Nucleus accumbens (tissue), 56 donors: ENCODE data around the gene MPHOSPH6.
A peak's percentile ranks its signal among the peaks of the same experiment; 100 is the strongest.
"Not testable (repeated sequence)": the region's sequence is repeated elsewhere in the genome, so short reads cannot be mapped to it uniquely, and the experiment has no call there.

Experiments
- DNase-seq, 56 donors: peaks; one replicate each; lab custom pipeline; 2025; lab: John Stamatoyannopoulos, UW

MPHOSPH6 gene, protein sequence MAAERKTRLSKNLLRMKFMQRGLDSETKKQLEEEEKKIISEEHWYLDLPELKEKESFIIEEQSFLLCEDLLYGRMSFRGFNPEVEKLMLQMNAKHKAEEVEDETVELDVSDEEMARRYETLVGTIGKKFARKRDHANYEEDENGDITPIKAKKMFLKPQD

DNA sequence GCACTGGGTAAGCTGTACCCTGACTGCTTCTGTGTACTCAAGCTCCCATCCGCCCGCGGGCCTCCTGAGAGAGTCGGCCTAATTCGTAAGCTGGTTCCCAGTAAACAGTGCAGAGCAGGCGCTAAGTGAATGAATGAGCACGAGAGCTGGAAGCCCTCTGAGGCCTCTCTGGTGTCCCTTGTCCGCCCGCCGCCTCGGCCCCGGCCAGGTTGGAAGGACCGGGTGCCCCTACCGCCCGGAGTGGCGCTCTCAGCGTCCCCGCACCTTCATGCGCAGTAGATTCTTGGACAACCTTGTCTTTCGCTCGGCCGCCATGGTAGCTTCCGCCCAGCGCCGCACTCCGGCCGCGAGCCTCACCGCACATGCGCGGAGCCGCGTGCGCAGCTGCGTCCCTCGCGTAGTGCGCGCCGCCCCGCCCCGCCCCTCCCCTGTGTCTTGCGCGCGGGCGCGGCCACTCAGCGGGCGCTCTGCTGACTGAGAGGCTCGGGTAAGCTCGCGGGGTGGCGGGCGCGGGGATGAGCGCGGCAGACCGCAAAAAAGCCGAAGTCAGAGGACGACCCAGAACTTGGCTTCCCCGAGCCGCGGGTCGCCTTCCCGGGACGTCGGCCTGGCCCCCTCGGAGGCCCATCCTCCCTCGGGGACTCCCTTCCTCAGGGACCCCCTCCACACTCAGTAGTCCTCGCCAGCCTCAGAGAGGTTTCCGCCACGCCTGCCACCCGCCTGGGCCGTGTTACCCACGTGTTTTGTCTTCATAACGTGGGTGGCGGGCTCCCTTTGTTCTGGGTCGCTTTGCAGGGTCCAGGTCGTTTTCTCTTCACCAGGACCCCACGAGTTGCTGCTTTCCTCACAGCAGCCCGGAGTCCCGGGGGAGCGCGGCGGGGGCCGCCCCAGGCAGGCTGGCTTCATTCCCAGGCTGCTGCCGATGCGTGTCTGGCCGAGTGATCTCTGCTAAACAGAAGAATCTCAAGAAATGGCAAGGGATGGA, at the start of gene MPHOSPH6:
TSS of gene MPHOSPH6 (minus strand) at position 364 of the 985 bp plus-strand sequence. CDS start at position 315, 49 bp downstream.
- peak in 55 of 56 donors; percentile 46 to 93 (median 81) for DNase-seq

DNA sequence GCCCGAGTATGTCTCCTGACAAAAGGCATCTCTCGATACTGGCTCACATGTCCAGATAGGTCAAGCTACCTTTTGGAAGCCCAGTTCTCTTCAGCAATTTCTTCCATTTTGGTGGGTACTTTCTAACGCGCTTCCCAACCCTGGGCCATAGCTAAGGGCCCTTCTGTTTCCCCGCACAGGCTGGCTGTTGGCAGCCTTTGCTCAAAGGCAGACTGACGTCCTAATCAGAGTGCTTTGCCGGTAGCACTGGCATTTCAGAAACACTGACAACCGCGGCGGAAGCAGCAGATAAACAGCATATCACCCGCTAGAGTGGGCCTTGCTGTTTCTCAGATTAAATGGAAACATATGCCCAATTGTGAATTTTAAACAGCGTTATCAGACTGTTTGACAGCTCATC, 49.3 kb upstream of the MPHOSPH6 start:
- DNase-seq, result no peak

DNA sequence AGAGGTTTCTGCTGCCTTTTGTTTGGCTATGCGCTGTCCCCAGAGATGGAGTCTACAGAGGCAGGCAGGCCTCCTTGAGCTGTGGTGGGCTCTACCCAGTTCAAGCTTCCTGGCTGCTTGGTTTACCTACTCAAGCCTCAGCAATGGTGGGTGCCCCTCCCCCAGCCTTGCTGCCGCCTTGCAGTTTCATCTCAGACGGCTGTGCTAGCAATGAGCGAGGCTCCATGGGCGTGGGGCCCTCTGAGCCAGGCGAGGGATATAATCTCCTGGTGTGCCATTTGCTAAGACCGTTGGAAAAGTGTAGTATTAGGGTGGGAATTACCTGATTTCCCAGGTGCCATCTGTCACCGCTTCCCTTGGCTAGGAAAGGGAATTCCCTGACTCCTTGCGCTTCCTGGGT, 39.3 kb upstream of the MPHOSPH6 start:
- not testable (repeated sequence) for DNase-seq

DNA sequence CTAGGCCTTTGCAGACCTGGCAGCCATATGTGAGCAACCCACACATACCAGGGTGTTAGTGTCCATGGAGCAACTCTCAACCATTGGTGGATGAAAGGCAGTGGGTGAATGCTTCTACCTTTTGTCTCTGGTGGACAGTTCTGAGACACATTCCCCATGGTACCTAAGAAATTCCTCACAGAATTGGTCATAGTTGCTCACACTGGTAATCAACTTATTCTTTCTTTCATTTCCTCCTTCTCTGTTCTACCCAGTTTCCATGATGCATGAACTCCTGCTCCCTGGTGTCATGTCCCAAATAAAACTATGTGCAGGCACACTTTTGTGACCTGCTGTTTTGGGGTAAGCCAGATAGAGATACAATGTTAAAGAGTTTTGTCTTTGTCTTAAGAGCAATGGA, 33.2 kb upstream of the MPHOSPH6 start:
- no peak for DNase-seq

DNA sequence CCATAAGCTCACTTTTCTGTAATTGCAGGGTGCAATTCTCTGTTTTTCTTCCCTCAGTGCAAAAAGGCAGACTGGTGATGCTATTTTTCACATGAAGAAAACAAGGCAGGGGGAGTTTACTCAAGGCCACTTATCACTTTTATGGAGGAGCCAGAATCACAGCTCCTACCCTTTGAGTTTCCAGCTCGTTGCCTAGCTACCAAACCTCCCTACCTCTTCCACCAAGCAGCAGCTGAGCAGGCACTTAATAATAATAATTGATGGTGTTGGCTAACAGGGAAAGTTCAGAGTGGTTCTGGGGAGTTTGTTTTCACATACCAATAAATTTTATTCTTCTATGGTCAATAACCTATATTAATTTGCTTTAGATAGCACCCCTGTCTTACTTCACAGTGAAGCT, 31.9 kb upstream of the MPHOSPH6 start:
- DNase-seq, result no peak

DNA sequence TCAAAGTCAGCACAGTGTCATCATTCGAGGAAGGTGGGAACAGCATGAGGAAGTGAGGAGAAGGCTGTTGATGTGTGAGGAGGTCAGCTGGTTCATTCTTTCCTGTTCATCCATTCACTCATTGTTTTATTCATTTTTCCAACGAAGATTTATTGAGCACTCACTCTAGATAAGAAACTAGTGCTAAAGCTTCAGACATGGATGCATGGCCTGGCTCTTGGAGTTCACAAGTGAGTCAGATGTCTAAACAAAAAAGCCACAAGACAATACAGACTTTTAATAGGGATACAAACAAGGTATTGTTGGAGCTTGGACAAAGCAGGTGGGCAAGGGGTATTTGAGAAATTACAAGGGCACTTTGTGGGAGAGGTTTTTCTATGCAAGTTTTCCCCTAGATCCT, 31.3 kb upstream of the MPHOSPH6 start:
- DNase-seq, result no peak

DNA sequence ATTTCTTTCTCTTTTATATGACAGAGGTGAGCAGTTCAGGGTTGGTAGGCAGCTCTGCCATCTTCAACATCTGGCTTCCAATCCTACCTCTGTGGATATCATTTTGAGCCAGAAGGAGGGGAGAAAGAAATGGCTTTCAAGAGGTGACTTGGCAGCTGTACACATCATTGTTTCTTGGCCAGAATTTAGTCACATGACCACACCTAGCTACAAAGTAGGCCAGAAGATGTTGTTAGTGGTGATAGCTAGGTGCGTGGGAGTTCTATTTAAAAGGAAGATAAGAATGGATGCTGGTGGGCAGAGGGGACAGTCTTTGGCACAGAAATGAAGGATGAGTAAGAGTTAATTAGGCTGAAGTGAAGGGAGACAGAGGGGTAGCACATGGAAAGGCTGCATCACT, 29.2 kb upstream of the MPHOSPH6 start:
- no peak for DNase-seq

DNA sequence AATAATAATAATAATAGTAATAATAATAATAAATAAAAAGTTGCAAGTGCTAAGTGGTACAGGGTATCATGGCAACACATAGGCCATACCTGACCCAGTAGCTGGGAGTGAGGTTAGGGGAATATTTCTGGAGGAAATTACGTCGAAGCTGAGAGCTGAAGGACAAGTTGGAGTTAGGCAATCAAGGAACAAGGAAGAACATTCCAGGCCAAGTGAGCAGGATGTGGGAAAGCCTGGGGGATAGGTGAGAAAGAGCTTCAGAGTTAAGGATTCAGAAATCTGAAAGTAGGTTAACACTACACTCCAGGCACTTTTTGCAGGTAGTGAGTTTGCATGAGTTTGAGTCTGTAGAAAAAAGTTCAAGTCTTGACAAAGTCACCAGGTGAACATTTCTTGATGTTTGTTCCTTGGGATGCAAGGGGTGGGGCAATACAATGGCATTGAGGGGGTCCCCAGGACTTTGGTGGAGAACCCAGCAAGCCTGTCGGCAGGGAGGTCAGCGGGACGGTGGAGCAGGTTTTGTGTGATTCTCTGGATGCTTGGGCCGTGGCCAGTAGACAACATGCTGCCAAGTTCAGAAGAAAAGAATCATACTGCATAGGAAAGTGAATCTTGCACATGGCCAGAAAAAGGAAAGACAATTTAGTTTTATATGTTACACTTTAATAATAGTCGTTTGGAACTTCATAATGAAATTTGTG, 27.7 kb upstream of the MPHOSPH6 start:
- DNase-seq, result no peak

DNA sequence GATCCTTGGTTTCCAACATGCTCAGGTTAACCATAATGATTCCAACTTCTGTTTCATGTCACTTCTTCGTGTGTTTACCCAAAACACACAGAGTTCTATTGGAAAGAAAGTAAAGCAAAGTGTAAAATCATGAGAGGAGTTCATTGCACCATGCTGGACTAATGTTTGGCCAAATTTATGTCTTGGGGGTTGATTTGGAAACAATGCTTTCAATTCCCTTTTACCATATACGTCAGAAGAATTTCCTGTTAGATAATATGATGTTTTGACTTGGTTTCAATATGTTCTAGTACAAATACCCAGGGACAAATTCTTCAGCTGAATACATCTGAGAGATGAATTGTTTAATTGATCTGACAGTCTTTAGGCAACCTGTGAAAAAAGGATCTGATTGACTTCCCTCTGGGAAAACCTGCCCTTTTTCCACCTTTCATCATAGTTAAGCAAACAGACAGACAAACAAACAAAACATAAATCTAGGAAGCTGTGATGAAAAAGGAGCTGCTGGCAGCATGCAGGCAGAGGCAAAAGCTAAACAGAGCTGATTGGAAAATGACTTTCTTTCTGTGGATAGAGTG, 26.0 kb upstream of the MPHOSPH6 start:
- DNase-seq, result no peak

DNA sequence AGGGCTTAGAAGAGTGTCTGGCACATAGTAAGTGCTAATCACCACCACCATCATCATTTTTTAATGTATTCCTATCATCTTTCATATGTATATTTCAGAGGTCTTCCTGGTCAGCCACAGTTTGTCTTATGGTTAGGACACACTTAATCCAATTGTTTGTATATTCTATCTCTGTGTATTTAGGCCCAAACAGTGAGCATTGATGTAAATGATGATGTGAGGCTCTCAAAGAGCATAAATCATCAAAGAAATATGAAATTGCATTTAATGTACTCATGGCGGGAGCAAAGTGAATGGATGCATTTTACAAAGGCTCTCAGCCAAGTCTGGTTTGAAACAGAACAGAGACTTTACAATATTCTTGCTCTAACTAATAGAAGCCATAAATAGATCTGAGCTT, 24.1 kb upstream of the MPHOSPH6 start:
- DNase-seq, result no peak

DNA sequence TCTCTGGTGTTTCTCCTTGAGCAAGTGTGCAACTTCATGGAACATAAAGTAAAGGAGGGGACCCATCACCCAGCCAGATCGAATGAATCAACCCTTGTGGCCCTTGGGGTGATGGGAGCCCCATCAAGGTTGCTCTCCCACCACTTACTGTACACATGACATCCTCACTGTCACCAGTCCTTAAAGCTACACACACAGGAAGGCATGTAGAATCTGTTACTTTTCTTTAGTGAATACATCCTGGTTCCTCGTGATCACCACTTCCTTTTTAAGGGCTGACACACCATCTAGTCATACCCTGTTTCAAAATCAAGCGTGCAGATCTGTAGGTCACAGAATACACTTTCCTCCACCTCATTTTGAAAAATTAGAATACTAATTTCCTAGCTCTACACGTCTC, 22.6 kb upstream of the MPHOSPH6 start:
- no peak for DNase-seq

DNA sequence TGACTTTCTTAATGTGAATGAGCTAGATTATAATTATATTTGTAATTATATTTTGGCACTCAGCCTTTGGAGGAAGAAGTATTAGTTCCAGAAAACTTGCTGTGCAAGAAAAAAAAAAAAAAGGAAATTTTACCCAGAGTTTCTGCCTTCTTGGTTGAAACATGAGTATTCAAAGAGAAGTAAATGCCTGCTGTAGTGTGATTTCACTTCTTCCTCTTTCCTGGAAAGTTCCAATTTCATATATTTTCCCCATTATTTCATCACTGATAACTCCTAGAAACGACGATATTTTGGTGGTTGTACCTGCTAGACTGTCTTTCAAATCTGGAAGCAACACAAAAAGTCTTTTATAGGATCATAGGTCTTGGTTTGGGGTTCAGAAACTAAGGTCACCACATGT, 20.4 kb upstream of the MPHOSPH6 start:
- no peak for DNase-seq

DNA sequence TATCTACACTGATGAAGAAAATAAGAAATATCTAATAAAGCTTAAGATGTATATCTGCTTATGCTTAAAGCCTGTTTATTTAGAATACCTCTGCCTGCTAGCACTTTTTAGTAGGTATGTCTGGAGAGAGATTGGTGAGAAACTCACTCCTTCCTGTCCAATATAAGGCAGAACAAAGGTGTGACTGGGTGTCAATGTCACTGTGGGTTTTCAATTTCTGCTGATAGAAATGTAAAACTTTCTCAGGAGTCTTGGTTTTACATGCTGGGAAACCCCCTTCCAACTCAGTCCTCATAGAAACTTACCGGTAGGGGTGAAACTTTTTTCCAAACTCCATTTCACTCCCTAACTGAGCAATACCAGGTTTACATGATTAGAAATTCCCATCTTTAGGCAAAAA, 17.8 kb upstream of the MPHOSPH6 start:
- DNase-seq, result no peak

DNA sequence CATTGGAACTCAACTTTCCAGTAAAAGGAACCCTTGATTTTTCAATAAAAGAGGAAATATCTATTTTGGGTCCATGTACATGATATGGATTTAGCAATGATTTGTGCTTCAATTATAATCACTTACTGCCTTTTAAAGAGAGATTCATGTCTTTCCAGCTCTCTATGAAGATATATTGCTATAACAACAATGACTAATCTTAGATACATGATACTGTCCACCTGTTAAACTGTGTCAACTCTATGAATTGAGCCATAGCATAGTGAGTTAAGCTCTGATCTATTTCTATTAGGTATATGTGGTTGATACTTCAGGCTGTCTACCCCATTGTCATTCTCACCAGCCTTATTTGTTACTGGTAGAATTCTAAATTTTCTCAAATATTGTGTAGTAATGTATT, 15.0 kb upstream of the MPHOSPH6 start:
- DNase-seq, result no peak

DNA sequence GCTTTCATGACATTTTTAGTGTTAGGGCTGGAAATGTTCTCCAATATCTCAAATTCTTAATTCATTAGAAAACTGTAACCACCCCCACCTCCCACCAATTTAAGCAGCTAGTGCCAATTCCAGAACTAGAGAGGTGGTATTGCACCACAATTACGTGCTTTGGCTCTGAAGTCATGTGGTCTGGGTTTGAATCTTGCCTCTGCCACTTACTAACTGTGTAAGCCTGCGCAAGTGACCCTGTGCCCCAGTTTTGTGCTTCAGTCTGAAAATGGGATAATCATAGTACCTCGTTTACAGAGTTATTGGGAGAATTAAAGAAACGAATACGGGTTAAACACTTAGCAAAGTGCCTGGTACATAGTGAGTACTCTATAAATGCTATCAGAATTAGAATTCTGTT, 14.2 kb upstream of the MPHOSPH6 start:
- no peak for DNase-seq

DNA sequence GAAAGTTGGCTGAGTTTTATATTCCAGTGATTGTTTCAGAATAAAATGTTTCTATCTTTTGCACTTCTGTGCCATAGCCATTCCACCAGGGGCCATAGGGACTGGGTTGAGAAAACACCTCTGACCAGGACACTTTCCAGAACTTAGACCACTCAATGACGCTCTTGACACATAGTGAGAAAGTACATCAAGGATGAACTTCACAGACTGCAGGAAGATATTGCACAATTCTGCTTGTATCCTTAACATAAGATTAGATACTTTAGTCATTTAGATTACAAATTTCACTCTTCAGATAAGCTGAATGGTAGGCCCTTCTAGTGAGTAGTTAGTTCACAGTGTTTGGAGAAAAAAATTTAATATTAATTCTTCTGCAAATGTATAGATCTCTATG, 13.0 kb upstream of the MPHOSPH6 start:
- no peak for DNase-seq

DNA sequence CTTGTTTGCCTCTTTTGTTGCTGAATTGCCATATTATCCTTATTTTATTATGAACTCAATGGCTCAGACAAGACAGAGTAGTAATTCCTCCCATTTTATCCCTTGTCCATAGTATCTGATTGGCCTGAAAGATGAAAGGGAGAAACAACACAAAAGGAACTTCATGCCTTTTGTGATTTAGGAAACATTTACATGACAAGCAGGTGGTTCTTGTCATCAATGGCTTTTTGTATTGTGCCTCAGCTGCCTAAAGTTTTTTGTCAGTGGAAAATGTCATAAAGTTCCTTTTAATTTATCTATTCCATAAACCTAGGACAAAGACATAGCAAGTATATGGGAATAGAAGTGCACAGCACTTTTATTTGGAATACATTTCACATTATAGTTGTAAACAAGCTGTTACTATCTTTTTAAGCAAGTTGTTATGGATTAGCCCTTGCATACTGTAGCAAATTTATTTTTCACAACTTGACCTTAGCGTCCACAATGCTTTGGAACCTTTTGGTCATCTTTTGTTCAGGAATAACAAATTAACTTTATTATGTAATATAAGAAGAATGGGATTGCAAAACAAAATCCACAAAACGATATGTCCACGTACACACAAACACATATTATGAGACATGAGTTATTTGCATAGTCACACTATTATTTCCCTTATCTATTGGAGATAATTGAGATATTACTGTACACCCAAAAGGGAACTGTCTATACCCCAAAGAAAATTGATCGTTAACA, 12.4 kb upstream of the MPHOSPH6 start:
- no peak for DNase-seq

DNA sequence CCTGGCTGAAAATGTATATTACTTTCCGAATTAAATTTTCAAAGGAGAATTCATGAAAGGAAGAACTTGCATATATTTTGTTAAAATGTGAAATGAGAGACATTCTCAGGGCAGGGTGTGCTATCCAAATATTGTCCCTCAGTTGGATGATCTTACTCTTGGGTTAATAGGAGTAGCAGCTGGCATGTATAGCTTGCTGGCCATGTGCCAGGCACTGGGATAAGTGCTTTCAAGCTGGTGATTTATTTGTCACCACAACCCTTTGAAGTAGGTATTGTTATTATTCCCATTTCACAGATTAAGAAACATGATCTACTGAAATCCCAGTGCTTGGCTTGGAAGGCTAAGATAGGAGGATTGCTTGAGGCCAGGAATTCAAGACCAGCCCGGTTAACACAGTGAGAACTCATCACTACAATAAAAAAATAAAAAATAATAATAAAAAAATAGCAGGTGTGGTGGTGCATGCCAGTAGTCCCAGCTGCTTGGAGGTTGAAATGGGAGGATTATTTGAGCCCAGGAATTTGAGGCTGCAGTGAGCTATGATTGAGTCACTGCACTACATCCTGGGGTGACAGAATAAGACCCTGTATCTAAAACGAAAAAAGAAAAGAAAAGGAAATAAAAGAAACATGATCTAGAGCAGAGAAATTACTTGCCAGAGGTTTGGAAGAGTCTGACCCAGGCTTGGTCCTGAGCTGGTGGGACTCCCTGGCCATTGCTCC, 11.6 kb upstream of the MPHOSPH6 start:
- no peak for DNase-seq

DNA sequence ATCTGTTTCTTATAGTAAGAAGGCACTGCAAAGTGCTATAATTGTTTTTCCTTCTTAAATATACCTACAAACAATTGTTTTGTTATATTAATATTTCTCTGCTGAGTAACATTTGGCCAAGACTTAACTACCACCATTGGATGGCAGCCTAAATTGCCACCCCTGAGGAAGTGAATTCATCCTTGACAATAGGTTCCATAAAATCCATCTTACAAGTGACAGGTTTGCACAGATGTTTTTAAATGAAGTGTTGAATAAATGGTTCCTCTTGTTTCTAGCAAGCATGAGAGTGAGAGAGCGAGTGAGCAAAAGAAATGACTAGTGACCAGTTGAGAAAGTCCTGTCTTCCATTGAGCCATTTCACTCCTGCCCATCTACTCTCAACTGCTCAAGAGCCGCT, 8.3 kb upstream of the MPHOSPH6 start:
- DNase-seq, result no peak

DNA sequence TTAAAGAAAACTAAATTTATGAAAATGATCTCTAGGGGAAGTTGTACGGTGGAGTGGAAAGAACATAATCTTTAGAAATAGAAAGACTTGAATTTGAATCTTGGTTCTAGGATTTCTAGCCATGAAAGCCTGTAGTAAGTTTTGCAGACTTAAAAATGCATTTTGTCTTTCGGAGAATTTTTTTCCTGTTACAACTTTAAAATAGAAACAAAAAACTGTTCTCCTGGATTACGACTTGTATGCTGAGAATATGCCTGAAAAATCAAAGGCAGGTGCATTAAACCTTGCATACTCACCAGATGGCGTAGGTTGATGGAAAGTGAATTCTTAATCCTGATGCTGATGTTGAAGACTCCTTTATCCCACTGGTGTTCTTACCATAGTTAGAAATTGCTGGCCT, 7.5 kb upstream of the MPHOSPH6 start:
- DNase-seq, result no peak
